Keratinocyte (primary cell): ENCODE results near the gene RANBP3.

ENCODE experiments used
- EZH2 ChIP-seq: IDR thresholded peaks from one replicate; pipeline ENCODE4 v1.6.1; 2012; ENCODE audit warnings: inconsistent platforms, mild to moderate bottlenecking, low read length, moderate library complexity
- TF ChIP-seq, protein P1 (sequence below), 3 experiments: IDR thresholded peaks in 1 of 3; conservative IDR thresholded peaks in 1 of 3; optimal IDR thresholded peaks in 1 of 3; 2 replicates in 2 of 3; 3 replicates in 1 of 3; pipeline versions ENCODE3 to v1.5.1; 2011; ENCODE audit warnings: low read length in 3 of 3, mild to moderate bottlenecking in 3 of 3, moderate library complexity in 2 of 3, control low read depth in 1 of 3, inconsistent platforms in 1 of 3; ENCODE audit not compliant: insufficient read depth in 2 of 3; ENCODE audit errors: extremely low read depth in 1 of 3

DNA sequence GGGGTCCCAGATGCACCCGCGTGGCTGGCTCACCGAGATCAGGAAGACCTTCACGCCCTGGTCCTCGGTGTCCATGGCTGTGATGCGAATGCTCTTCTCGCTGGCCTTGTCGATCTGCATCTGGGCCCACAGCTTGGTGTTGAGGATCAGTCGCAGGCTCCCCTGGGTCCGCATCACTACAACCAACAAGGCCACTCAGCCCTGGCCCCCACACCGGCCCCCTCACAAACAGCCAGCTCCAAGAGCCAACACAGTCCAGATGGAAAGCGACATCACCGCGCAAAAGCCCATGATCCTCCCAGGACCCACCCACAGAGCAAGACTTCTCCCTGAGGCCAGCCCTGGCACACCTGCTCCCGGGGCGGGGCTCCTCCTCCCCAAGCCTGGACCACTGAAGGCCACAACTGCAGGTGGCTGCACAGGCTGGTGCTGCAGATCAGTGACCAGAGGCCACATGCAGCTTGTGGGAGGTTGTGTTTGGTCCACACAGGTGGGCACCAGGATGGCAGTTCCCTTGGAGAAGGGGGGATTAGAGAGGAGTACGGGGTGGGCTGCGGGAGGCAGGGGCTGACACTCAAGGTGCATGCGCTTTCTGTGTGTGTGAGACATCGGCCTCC lies 59.4 kb downstream of the RANBP3 start:
- TF ChIP-seq, protein P1, sequence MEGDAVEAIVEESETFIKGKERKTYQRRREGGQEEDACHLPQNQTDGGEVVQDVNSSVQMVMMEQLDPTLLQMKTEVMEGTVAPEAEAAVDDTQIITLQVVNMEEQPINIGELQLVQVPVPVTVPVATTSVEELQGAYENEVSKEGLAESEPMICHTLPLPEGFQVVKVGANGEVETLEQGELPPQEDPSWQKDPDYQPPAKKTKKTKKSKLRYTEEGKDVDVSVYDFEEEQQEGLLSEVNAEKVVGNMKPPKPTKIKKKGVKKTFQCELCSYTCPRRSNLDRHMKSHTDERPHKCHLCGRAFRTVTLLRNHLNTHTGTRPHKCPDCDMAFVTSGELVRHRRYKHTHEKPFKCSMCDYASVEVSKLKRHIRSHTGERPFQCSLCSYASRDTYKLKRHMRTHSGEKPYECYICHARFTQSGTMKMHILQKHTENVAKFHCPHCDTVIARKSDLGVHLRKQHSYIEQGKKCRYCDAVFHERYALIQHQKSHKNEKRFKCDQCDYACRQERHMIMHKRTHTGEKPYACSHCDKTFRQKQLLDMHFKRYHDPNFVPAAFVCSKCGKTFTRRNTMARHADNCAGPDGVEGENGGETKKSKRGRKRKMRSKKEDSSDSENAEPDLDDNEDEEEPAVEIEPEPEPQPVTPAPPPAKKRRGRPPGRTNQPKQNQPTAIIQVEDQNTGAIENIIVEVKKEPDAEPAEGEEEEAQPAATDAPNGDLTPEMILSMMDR (optimal IDR thresholded peaks at IDR 0.05 in 1 of 3, IDR thresholded peaks at IDR 0.05 in 1 of 3, conservative IDR thresholded peaks at IDR 0.05 in 1 of 3; ENCODE audit: extremely low read depth in 1 of 3, insufficient read depth in 2 of 3, low read length in 3 of 3) = no peak
- no peak for TF ChIP-seq EZH2
